Measurements from ENCODE around the gene KCNH4.

GRCh38 chr17:42165751-42166150, 15.2 kb downstream of the KCNH4 start:
- TF ChIP-seq CTCF (IDR thresholded peaks at IDR 0.05; ENCODE audit: low read depth, low read length): no peak
- no peak for TF ChIP-seq EZH2phosphoT487 (IDR thresholded peaks at IDR 0.05; ENCODE audit: low read depth)
